HL-60 (cell line): ENCODE results near the gene ATG5.

Experiments used
- POLR2AphosphoS5 ChIP-seq: IDR thresholded peaks from 2 replicates; pipeline ENCODE4 v1.6.1; 2012; ENCODE audit warnings: low read depth
- TF ChIP-seq, protein P1 (sequence below): IDR thresholded peaks from one replicate; pipeline ENCODE4 v1.5.1; 2011; ENCODE audit warnings: low read length, control low read depth, inconsistent platforms; ENCODE audit not compliant: insufficient read depth

DNA sequence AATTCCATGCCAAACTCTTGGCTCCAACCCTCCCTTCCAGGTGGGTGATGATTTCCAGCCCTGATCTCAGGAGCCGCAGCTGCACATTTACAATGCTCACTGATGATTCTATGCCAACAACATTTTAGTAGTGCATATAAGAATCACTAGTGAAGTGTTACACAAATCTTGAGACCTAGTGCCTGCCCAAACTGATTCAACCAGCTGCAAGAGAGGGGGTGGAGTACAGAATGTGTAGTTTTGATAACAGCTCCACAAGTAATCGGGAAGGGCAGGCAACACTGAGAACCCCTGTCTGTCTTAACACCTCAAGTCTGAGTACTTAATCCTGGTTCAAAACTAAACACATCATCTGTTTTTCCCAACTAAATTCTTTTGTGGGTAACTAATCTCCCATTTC, 147.8 kb downstream of the ATG5 start:
- no peak for TF ChIP-seq POLR2AphosphoS5
- TF ChIP-seq, protein P1, sequence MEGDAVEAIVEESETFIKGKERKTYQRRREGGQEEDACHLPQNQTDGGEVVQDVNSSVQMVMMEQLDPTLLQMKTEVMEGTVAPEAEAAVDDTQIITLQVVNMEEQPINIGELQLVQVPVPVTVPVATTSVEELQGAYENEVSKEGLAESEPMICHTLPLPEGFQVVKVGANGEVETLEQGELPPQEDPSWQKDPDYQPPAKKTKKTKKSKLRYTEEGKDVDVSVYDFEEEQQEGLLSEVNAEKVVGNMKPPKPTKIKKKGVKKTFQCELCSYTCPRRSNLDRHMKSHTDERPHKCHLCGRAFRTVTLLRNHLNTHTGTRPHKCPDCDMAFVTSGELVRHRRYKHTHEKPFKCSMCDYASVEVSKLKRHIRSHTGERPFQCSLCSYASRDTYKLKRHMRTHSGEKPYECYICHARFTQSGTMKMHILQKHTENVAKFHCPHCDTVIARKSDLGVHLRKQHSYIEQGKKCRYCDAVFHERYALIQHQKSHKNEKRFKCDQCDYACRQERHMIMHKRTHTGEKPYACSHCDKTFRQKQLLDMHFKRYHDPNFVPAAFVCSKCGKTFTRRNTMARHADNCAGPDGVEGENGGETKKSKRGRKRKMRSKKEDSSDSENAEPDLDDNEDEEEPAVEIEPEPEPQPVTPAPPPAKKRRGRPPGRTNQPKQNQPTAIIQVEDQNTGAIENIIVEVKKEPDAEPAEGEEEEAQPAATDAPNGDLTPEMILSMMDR: no peak
